Brain microvascular endothelial cell (primary cell): ENCODE results near the gene TFEC.
"Not testable (repeated sequence)": the region's sequence is repeated elsewhere in the genome, so short reads cannot be mapped to it uniquely, and the experiment has no call there.

Experiments
- DNase-seq: peaks from one replicate; pipeline ENCODE4 v3.0.0-alpha.2; 2020
- H3K27ac ChIP-seq: fragments of 250-450 bp; sonication (Bioruptor Pico); 2 replicates; pipeline ENCODE4 v1.5.1; 2020; ENCODE audit warnings: mild to moderate bottlenecking, moderate library complexity
- H3K27me3 ChIP-seq: fragments of 250-450 bp; sonication (Bioruptor Pico); replicated peaks from 2 replicates; pipeline ENCODE4 v1.5.1; 2020; ENCODE audit warnings: mild to moderate bottlenecking
- H3K36me3 ChIP-seq: fragments of 250-450 bp; sonication (Bioruptor Pico); replicated peaks from 2 replicates; pipeline ENCODE4 v1.5.1; 2020; ENCODE audit warnings: mild to moderate bottlenecking
- H3K4me3 ChIP-seq: 2 replicates; pipeline ENCODE4 v1.5.1; 2011; ENCODE audit warnings: low read depth, mild to moderate bottlenecking, control low read depth, low read length, moderate library complexity
- CTCF ChIP-seq: IDR thresholded peaks from 2 replicates; pipeline ENCODE4 v1.5.1; 2011; ENCODE audit warnings: low read depth, mild to moderate bottlenecking, moderate library complexity, low read length, control low read depth, inconsistent platforms; ENCODE audit errors: missing control alignments
- in situ Hi-C: cut with HindIII; loops from 2 replicates; pipeline ENCODE4 v1.10.0; 2017; ENCODE audit warnings: low sequenced_read_pairs, low pct_ligation_motif_present

TFEC gene

GRCh38 chr7:116052006-116052405 is 21.4 kb upstream of the TFEC start:
- in situ Hi-C loops = no loop called here
- no peak overlapping the region for H3K4me3 ChIP-seq
- no peak for TF ChIP-seq CTCF
- no peaks in the 10 kb centered on the region for H3K27me3 ChIP-seq
- no peak overlapping the region for H3K27ac ChIP-seq
- no peaks in the 10 kb centered on the region for H3K36me3 ChIP-seq
- DNase-seq = peak; percentile 24

DNA sequence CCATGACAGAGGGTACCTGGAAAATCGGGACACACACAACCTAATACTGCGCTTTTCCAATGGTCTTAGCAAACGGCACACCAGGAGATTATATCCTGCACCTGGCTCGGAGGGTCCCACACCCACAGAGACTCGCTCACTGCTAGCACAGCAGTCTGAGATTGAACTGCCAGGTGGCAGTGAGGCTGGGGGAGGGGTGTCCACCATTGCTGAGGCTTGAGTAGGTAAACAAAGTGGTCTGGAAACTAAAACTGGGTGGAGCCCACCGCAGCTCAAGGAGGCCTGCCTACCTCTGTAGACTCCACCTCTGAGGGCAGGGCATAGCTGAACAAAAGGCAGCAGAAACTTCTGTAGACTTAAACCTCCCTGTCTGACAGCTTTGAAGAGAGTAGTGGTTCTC is 16.7 kb upstream of the TFEC start:
- H3K36me3 ChIP-seq, H3K4me3 ChIP-seq, H3K27me3 ChIP-seq, in situ Hi-C loops, H3K27ac ChIP-seq, DNase-seq: not testable (repeated sequence)

DNA sequence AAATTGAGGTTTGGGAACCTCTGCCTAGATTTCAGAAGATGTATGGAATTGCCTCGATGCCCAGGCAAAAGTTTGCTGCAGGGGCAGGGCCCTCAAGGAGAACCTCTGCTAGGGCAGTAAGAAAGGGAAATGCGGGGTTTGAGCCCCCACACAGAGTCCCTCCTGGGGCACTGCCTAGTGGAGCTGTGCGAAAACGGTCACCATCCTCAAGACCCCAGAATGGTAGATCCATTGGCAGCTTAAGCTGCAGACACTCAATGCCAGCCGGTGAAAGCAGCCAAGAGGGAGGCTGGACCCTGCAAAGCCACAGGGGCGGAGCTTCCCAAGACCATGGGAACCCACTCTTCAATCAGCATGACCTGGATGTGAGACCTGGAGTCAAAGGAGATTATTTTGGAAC is 15.0 kb upstream of the TFEC start:
- H3K4me3 ChIP-seq = no peak overlapping the region
- no peaks in the 10 kb centered on the region for H3K27me3 ChIP-seq
- no peaks in the 10 kb centered on the region for H3K36me3 ChIP-seq
- in situ Hi-C loops = no loop called here
- no peak overlapping the region for H3K27ac ChIP-seq
- TF ChIP-seq CTCF = no peak
- no peak for DNase-seq

GRCh38 chr7:116041615-116042014 is 11.1 kb upstream of the TFEC start:
- in situ Hi-C loops = no loop called here
- Histone ChIP-seq H3K4me3 (no peak overlapping the region), H3K27ac (no peak overlapping the region), H3K36me3 (no peaks in the 10 kb centered on the region), H3K27me3 (no peaks in the 10 kb centered on the region)
- no peak for DNase-seq
- TF ChIP-seq CTCF = no peak

DNA sequence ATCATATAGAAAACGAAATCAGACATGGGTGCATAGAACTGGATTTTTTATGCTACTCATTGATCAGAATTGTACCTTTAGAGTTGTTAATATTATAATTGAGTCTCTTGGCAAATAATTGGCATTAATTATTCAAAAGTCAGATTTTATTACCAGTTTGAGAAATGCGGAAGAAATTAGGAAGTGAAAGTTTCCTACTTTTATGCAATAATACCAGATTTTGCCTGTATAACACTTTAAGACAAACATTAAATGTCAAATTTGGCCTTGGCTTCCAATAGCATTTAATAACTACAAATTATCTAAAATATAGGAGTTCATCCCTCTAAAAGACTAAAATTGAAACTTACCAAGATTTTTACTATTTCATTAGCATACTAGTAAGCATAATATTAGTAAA is 6.8 kb upstream of the TFEC start:
- Histone ChIP-seq H3K27ac (no peak overlapping the region), H3K27me3 (no peaks in the 10 kb centered on the region), H3K4me3 (no peak overlapping the region), H3K36me3 (no peaks in the 10 kb centered on the region)
- DNase-seq = no peak
- in situ Hi-C loops = no loop called here
- TF ChIP-seq CTCF = no peak

DNA sequence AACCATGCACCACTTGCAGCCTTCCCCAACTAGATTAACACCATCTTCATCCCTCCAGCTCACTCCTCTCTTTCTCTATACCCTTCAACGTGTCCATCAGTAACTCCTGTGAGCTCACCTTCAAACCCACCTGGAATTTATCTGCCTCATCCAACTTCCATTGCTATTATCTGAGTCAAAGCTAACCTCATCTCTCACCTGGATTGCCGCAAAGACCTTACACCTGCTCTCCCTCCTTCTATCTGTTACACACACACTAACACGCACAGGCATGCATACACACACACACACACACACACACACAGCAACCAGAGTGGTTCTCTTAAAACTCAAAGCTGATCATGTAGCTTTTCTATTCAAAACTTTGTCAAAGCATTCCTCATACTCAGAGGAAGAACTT is 3.8 kb upstream of the TFEC start:
- no peak for TF ChIP-seq CTCF
- Histone ChIP-seq H3K27ac (no peak overlapping the region), H3K27me3 (no peaks in the 10 kb centered on the region), H3K4me3 (no peak overlapping the region), H3K36me3 (no peaks in the 10 kb centered on the region)
- in situ Hi-C loops = no loop called here
- DNase-seq = no peak
